ENCODE measurements around the gene SNAP23.
A peak's percentile ranks its signal among the peaks of the same experiment; 100 is the strongest.

The SNAP23 gene

DNA sequence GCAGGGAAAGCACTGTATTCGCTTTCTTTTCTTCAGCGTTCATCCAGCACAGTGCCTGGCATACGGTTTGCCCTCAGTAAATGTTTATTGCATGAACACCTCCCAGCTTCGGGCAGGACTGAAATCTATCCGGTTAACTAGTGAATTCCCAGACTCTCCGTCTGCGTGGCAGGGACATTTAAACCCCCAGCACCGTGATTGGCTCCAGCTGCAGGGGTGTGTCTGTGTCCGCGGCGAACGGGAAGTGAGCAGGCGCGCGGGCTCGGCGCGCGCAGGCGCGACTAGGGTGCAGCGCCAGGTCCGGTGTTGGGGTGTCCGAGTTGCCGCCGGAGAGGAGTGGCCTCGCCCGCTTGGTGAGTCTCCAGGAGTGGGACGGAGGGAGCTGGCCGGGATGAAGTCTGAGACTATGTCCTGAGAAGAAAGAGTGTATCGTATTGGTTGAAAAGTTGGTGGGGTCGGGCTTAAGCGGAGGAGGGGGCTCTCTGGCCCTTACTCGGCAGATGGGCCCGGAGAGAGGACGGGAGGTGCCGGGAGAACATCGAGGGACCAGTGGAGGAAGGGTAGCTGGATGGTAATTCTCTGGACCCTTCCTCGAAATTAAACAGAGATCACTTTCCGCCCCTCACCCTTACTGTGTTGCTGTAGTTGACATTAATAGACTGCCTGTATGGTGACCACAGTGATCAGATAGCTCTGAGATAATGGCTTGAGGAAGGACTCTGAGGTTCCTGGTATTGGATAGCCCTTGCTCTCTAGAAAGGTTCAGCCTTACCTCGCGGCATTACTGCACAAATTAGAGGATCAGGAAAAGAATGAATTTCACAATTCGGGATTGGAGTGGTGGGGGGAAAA, at the start of gene SNAP23:
Gene SNAP23 (plus strand): TSS at position 274 of the 852 bp plus-strand sequence. CDS start 16,213 bp downstream, outside the sequence.
- H3K9me3 Mint-ChIP-seq = no peaks in the 10 kb centered on the region
- peak within 1 kb of the TSS; percentile 99 for H3K4me3 Mint-ChIP-seq
- peaks cover 5% of the 10 kb centered on the region for H3K36me3 Mint-ChIP-seq (ENCODE audit: low read depth)
- no peaks in the 10 kb centered on the region for H3K27me3 Mint-ChIP-seq (ENCODE audit: low read depth)
- peak within 1 kb of the TSS; percentile 94 for H3K27ac Mint-ChIP-seq
- peaks cover 42% of the 10 kb centered on the region for H3K4me1 Mint-ChIP-seq (ENCODE audit: low read depth)

GRCh38 chr15:42447599-42447998, 47.8 kb upstream of the SNAP23 start:
- H3K27ac Mint-ChIP-seq = no peak overlapping the region
- peaks cover 30% of the 10 kb centered on the region for H3K36me3 Mint-ChIP-seq (ENCODE audit: low read depth)
- no peak overlapping the region for H3K4me3 Mint-ChIP-seq
- H3K9me3 Mint-ChIP-seq = no peaks in the 10 kb centered on the region
- H3K4me1 Mint-ChIP-seq (ENCODE audit: low read depth) = peaks cover 3% of the 10 kb centered on the region
- H3K27me3 Mint-ChIP-seq (ENCODE audit: low read depth) = no peaks in the 10 kb centered on the region

GRCh38 chr15:42448281-42448680, 47.2 kb upstream of the SNAP23 start:
- Mint-ChIP-seq H3K9me3 (no peaks in the 10 kb centered on the region), H3K27ac (no peak overlapping the region), H3K4me3 (no peak overlapping the region), H3K4me1 (ENCODE audit: low read depth) (peaks cover 3% of the 10 kb centered on the region), H3K36me3 (ENCODE audit: low read depth) (peaks cover 30% of the 10 kb centered on the region), H3K27me3 (ENCODE audit: low read depth) (no peaks in the 10 kb centered on the region)

- Mint-ChIP-seq H3K27me3 (ENCODE audit: low read depth) (no peaks in the 10 kb centered on the region), H3K4me3 (no peak overlapping the region), H3K36me3 (ENCODE audit: low read depth) (peaks cover 27% of the 10 kb centered on the region), H3K27ac (no peak overlapping the region), H3K4me1 (ENCODE audit: low read depth) (peaks cover 3% of the 10 kb centered on the region), H3K9me3 (no peaks in the 10 kb centered on the region)
Observed at GRCh38 chr15:42449770-42450424, 45.5 kb upstream of the SNAP23 start.

- Mint-ChIP-seq H3K4me3 (no peak overlapping the region), H3K4me1 (ENCODE audit: low read depth) (peaks cover 3% of the 10 kb centered on the region), H3K27me3 (ENCODE audit: low read depth) (no peaks in the 10 kb centered on the region), H3K9me3 (no peaks in the 10 kb centered on the region), H3K27ac (no peak overlapping the region), H3K36me3 (ENCODE audit: low read depth) (peaks cover 23% of the 10 kb centered on the region)
Observed at GRCh38 chr15:42450425-42450790, 45.0 kb upstream of the SNAP23 start.

GRCh38 chr15:42453826-42454225, 41.6 kb upstream of the SNAP23 start:
- no peaks in the 10 kb centered on the region for H3K9me3 Mint-ChIP-seq
- peaks cover 14% of the 10 kb centered on the region for H3K36me3 Mint-ChIP-seq (ENCODE audit: low read depth)
- H3K4me1 Mint-ChIP-seq (ENCODE audit: low read depth) = peaks cover 7% of the 10 kb centered on the region
- no peaks in the 10 kb centered on the region for H3K27me3 Mint-ChIP-seq (ENCODE audit: low read depth)
- H3K27ac Mint-ChIP-seq = no peak overlapping the region
- H3K4me3 Mint-ChIP-seq = no peak overlapping the region

GRCh38 chr15:42456531-42456930, 38.9 kb upstream of the SNAP23 start:
- peaks cover 11% of the 10 kb centered on the region for H3K36me3 Mint-ChIP-seq (ENCODE audit: low read depth)
- H3K27me3 Mint-ChIP-seq (ENCODE audit: low read depth) = no peaks in the 10 kb centered on the region
- no peak overlapping the region for H3K27ac Mint-ChIP-seq
- H3K9me3 Mint-ChIP-seq = no peaks in the 10 kb centered on the region
- no peak overlapping the region for H3K4me3 Mint-ChIP-seq
- peaks cover 9% of the 10 kb centered on the region for H3K4me1 Mint-ChIP-seq (ENCODE audit: low read depth)

GRCh38 chr15:42456971-42457370, 38.5 kb upstream of the SNAP23 start:
- H3K4me1 Mint-ChIP-seq (ENCODE audit: low read depth) = peaks cover 9% of the 10 kb centered on the region
- no peaks in the 10 kb centered on the region for H3K9me3 Mint-ChIP-seq
- peaks cover 7% of the 10 kb centered on the region for H3K36me3 Mint-ChIP-seq (ENCODE audit: low read depth)
- H3K27ac Mint-ChIP-seq = no peak overlapping the region
- no peaks in the 10 kb centered on the region for H3K27me3 Mint-ChIP-seq (ENCODE audit: low read depth)
- no peak overlapping the region for H3K4me3 Mint-ChIP-seq

DNA sequence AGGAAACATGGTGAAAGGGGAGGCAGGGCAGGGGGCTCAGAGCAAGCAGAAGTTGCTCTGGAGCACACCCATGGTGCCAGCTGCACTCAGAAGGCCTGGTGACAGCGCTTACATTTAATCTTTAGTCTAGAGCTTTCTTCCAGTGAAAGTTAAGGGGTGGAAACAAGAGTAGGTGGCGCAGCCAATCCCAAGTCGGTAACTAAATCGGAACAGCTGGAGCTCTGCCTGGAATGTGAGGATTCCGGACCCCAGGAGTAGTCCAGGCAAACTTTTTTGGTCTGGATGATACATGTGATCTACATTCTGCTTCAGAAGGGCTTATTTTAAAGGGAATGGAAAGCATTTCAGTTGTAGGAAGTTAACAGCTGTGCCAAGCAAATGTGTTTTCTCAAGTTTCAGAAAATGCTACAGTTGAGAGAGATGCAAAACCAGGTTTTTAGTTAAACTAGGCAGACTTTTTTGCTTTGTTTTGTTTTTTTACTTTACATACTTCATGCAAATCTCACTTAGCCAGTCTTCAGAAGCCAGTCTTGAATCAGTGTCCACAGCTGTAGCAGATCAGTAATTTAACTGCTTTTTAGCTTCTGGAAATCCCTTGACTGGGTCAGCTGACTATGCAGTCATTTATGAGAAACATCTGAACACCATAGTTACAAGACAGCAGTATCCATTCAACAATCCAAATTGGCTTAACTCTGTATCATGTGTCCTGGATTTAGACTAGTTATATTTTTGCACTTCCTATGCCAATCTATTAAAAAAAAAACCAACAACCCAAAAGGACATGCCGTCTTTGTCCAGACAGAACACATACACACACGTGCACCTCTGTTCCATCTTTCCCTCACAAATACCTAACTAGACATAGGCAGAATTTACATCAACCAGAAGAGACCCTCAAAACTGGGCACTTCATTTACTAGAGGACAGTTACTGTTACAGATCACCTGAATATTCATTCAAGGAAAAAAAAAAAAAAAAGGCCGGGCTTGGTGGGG, 37.7 kb upstream of the SNAP23 start:
- Mint-ChIP-seq H3K27me3 (ENCODE audit: low read depth) (no peaks in the 10 kb centered on the region), H3K4me1 (ENCODE audit: low read depth) (peaks cover 9% of the 10 kb centered on the region), H3K27ac (peak overlapping the region; percentile 18), H3K4me3 (no peak overlapping the region), H3K9me3 (no peaks in the 10 kb centered on the region), H3K36me3 (ENCODE audit: low read depth) (peaks cover 7% of the 10 kb centered on the region)

DNA sequence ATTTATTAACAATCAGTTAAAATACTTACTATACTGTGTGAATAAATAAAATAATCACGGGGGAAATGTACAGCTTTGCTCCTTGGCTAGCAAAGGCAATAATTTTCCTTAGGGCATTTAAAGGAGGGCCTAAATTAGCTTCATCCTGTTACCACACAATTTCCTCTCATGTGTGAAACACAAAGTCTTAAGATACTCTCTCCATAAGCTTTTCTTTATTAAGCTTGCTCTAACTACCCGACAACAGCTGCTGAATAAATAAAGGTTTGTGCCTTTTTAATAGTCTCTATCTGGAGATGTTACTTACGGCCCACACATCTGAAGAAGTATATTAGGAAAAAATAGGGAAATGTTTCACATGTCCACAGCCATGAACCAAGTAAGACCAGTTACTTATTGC, 34.2 kb upstream of the SNAP23 start:
- no peak overlapping the region for H3K27ac Mint-ChIP-seq
- peaks cover 7% of the 10 kb centered on the region for H3K36me3 Mint-ChIP-seq (ENCODE audit: low read depth)
- H3K27me3 Mint-ChIP-seq (ENCODE audit: low read depth) = no peaks in the 10 kb centered on the region
- no peak overlapping the region for H3K4me3 Mint-ChIP-seq
- H3K9me3 Mint-ChIP-seq = no peaks in the 10 kb centered on the region
- peaks cover 9% of the 10 kb centered on the region for H3K4me1 Mint-ChIP-seq (ENCODE audit: low read depth)

- Mint-ChIP-seq H3K27me3 (ENCODE audit: low read depth) (no peaks in the 10 kb centered on the region), H3K36me3 (ENCODE audit: low read depth) (peaks cover 2% of the 10 kb centered on the region), H3K9me3 (no peaks in the 10 kb centered on the region), H3K4me1 (ENCODE audit: low read depth) (peaks cover 2% of the 10 kb centered on the region), H3K27ac (no peak overlapping the region), H3K4me3 (no peak overlapping the region)
Observed at GRCh38 chr15:42465520-42466259, 29.7 kb upstream of the SNAP23 start.

GRCh38 chr15:42471002-42471401, 24.4 kb upstream of the SNAP23 start:
- H3K27ac Mint-ChIP-seq = no peak overlapping the region
- no peaks in the 10 kb centered on the region for H3K9me3 Mint-ChIP-seq
- H3K36me3 Mint-ChIP-seq (ENCODE audit: low read depth) = peaks cover 5% of the 10 kb centered on the region
- H3K27me3 Mint-ChIP-seq (ENCODE audit: low read depth) = no peaks in the 10 kb centered on the region
- H3K4me1 Mint-ChIP-seq (ENCODE audit: low read depth) = peaks cover 9% of the 10 kb centered on the region
- H3K4me3 Mint-ChIP-seq = no peak overlapping the region

DNA sequence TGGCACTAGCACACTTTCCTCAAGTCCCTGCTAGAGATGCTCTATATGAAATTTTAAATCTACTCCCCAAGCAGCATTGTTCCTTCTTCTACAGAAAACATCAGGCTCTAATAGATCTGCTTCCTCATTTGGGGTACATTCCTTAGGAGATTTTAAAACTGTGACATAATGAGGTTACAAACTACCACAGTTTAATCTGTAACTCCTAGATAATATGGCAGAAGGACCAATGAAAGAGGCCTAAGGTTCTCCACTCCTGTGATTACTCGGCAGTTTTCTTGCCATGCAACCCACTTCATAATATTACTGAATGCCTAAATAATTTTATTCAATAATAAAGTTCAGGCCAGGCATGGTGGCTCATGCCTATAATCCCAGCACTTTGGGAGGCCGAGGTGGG, 20.6 kb upstream of the SNAP23 start:
- H3K27ac Mint-ChIP-seq = no peak overlapping the region
- H3K4me3 Mint-ChIP-seq = no peak overlapping the region
- peaks cover 5% of the 10 kb centered on the region for H3K36me3 Mint-ChIP-seq (ENCODE audit: low read depth)
- peaks cover 9% of the 10 kb centered on the region for H3K4me1 Mint-ChIP-seq (ENCODE audit: low read depth)
- H3K27me3 Mint-ChIP-seq (ENCODE audit: low read depth) = no peaks in the 10 kb centered on the region
- H3K9me3 Mint-ChIP-seq = no peaks in the 10 kb centered on the region

GRCh38 chr15:42482701-42483100, 12.7 kb upstream of the SNAP23 start:
- no peak overlapping the region for H3K4me3 Mint-ChIP-seq
- H3K4me1 Mint-ChIP-seq (ENCODE audit: low read depth) = peaks cover 4% of the 10 kb centered on the region
- H3K9me3 Mint-ChIP-seq = peaks cover 13% of the 10 kb centered on the region
- no peaks in the 10 kb centered on the region for H3K27me3 Mint-ChIP-seq (ENCODE audit: low read depth)
- H3K36me3 Mint-ChIP-seq (ENCODE audit: low read depth) = peaks cover 20% of the 10 kb centered on the region
- H3K27ac Mint-ChIP-seq = no peak overlapping the region
